ENCODE results near the gene TNFRSF19. TPM values are rescaled to one million over a fixed set of nuclear protein-coding genes. Genes with fewer than 3 reads are reported as not detected.
A peak's percentile ranks its signal among the peaks of the same experiment; 100 is the strongest.

The TNFRSF19 gene
- total RNA-seq, 2 experiments from 2014 or later: not detected

DNA sequence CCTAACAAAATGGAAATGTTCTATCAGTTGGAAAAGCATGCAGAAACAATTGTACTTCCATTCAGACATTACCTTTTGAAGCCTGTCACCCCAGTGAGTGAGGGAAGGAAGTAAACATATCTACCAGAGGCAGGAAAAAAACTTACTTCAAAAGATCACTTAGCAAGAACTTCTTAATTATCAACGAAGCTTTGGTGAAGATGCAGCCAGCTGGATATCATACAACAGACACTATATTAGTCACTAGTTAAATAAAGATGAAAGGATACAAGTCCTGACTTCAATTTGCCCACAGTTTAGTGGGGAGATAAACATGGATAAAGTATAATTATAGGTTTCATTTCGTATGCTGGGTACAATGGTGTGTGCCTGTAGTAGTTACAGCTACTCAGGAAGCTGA, 148.8 kb downstream of the TNFRSF19 start:
- Histone ChIP-seq H3K36me3 (ENCODE audit: insufficient read depth, low read length) (no peaks in the 10 kb centered on the region), H3K9me3 (ENCODE audit: control insufficient read depth in 1 of 2, insufficient read depth in 1 of 2, low read length in 2 of 2) (no peaks in the 10 kb centered on the region), H3K27me3 (ENCODE audit: control insufficient read depth in 1 of 2, insufficient read depth in 2 of 2, low read length in 2 of 2) (no peaks in the 10 kb centered on the region), H3K4me1 (ENCODE audit: insufficient read depth, low read length) (peaks cover 8% of the 10 kb centered on the region), H3K27ac (ENCODE audit: low read depth in 1 of 2, low read length in 2 of 2) (no peak overlapping the region), H3K4me3 (ENCODE audit: low read length) (no peak overlapping the region)
- Mint-ChIP-seq H3K36me3 (ENCODE audit: low read depth) (no peaks in the 10 kb centered on the region), H3K9me3 (no peaks in the 10 kb centered on the region), H3K4me3 (peak overlapping the region; percentile 17), H3K27ac (peak overlapping the region; percentile 74), H3K4me1 (ENCODE audit: low read depth) (peaks cover 30% of the 10 kb centered on the region), H3K27me3 (no peaks in the 10 kb centered on the region)
- ATAC-seq (ENCODE audit: poor library complexity) (peak; percentile 26), DNase-seq (no peak)
- TF ChIP-seq, protein P1, sequence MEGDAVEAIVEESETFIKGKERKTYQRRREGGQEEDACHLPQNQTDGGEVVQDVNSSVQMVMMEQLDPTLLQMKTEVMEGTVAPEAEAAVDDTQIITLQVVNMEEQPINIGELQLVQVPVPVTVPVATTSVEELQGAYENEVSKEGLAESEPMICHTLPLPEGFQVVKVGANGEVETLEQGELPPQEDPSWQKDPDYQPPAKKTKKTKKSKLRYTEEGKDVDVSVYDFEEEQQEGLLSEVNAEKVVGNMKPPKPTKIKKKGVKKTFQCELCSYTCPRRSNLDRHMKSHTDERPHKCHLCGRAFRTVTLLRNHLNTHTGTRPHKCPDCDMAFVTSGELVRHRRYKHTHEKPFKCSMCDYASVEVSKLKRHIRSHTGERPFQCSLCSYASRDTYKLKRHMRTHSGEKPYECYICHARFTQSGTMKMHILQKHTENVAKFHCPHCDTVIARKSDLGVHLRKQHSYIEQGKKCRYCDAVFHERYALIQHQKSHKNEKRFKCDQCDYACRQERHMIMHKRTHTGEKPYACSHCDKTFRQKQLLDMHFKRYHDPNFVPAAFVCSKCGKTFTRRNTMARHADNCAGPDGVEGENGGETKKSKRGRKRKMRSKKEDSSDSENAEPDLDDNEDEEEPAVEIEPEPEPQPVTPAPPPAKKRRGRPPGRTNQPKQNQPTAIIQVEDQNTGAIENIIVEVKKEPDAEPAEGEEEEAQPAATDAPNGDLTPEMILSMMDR (IDR thresholded peaks at IDR 0.05): no peak
- ChIA-PET CTCF (no interaction called here), POLR2A (no interaction called here)
- intact Hi-C loops (cut with DNase I, micrococcal nuclease): no loop called here

DNA sequence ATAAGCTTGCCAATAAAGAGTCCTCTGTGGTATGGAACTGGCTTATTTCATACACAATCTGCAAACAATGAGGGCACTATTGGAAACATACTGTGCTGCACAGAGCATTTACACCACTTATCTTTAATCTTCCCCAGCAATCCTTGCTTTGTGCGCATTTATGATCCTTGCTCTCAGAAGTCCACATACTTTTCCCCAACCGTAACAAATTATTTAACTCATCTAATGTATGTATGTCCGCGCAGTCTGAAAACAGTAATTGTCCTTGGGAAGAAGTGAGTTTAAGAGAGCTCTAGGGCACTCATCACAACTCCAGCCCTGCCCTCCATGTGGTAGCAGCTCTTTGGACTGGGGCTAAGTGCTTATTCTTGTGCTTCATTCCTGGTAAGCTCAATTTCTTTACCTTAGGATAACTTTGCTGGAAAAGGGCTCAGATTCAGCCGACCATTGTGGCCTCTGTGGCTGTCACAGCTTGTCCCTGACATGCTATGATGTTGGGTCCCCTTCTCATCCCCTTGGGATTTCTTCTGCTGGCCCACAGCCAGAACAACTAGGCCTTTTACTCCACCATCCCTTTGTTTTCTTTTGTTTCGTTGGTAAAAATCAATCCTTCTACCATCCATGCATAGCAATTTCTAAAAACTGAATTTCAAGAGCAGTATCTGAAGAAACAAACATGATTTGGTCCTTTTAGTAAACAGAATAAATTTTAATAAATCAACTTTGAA, 152.7 kb downstream of the TNFRSF19 start:
- H3K27me3 ChIP-seq (ENCODE audit: control insufficient read depth in 1 of 2, insufficient read depth in 2 of 2, low read length in 2 of 2): no peaks in the 10 kb centered on the region
- DNase-seq: no peak
- POLR2A ChIA-PET: no interaction called here
- H3K36me3 ChIP-seq (ENCODE audit: insufficient read depth, low read length): no peaks in the 10 kb centered on the region
- CTCF ChIA-PET: no interaction called here
- H3K27me3 Mint-ChIP-seq: no peaks in the 10 kb centered on the region
- no peak overlapping the region for H3K4me3 Mint-ChIP-seq
- no peaks in the 10 kb centered on the region for H3K9me3 Mint-ChIP-seq
- no peaks in the 10 kb centered on the region for H3K9me3 ChIP-seq (ENCODE audit: control insufficient read depth in 1 of 2, insufficient read depth in 1 of 2, low read length in 2 of 2)
- H3K27ac Mint-ChIP-seq: no peak overlapping the region
- H3K4me1 ChIP-seq (ENCODE audit: insufficient read depth, low read length): no peaks in the 10 kb centered on the region
- intact Hi-C loops (cut with DNase I, micrococcal nuclease): no loop called here
- no peak overlapping the region for H3K4me3 ChIP-seq (ENCODE audit: low read length)
- ATAC-seq (ENCODE audit: poor library complexity): no peak
- peaks cover 17% of the 10 kb centered on the region for H3K4me1 Mint-ChIP-seq (ENCODE audit: low read depth)
- TF ChIP-seq, protein P1 (IDR thresholded peaks at IDR 0.05): no peak
- H3K27ac ChIP-seq (ENCODE audit: low read depth in 1 of 2, low read length in 2 of 2): no peak overlapping the region
- peaks cover 4% of the 10 kb centered on the region for H3K36me3 Mint-ChIP-seq (ENCODE audit: low read depth)

DNA sequence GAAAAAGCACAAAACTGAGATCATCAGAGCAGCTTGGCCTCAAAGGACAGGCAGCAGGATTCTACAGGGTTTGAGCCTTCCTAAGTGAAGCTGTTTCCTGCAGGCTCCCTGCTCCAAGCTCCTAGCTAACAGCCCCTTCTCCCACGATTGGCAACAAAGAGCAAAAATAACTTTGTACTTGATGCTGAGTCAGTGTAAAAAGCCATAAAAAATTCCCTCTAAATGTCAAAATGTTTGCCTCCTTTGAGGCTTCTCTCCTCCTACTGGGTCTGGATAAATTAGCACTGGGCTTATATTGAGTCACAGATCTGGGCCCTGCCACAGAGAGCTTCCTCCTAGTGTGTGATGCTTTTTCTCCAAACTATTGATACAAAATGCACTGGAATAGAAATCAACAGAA, 153.3 kb downstream of the TNFRSF19 start:
- DNase-seq (no peak), ATAC-seq (ENCODE audit: poor library complexity) (no peak)
- Mint-ChIP-seq H3K9me3 (no peaks in the 10 kb centered on the region), H3K4me1 (ENCODE audit: low read depth) (peaks cover 11% of the 10 kb centered on the region), H3K36me3 (ENCODE audit: low read depth) (peaks cover 5% of the 10 kb centered on the region), H3K27me3 (no peaks in the 10 kb centered on the region), H3K27ac (no peak overlapping the region), H3K4me3 (no peak overlapping the region)
- TF ChIP-seq, protein P1 (IDR thresholded peaks at IDR 0.05): no peak
- ChIA-PET POLR2A (no interaction called here), CTCF (no interaction called here)
- H3K4me1 ChIP-seq (ENCODE audit: insufficient read depth, low read length): no peaks in the 10 kb centered on the region
- H3K36me3 ChIP-seq (ENCODE audit: insufficient read depth, low read length): no peaks in the 10 kb centered on the region
- intact Hi-C loops (cut with DNase I, micrococcal nuclease): no loop called here
- no peak overlapping the region for H3K4me3 ChIP-seq (ENCODE audit: low read length)
- H3K9me3 ChIP-seq (ENCODE audit: control insufficient read depth in 1 of 2, insufficient read depth in 1 of 2, low read length in 2 of 2): no peaks in the 10 kb centered on the region
- no peaks in the 10 kb centered on the region for H3K27me3 ChIP-seq (ENCODE audit: control insufficient read depth in 1 of 2, insufficient read depth in 2 of 2, low read length in 2 of 2)
- H3K27ac ChIP-seq (ENCODE audit: low read depth in 1 of 2, low read length in 2 of 2): no peak overlapping the region
